Heart left ventricle (tissue), 13 donors: Measurements from ENCODE around the gene DENND6B.

Experiments used
- CTCF ChIP-seq, 12 donors: fragments of 200-600 bp; sonication (generic) in 4 of 12; IDR thresholded peaks; one replicate each; pipeline versions ENCODE4 v1.5.0 to v1.8.0; 2018 to 2022; ENCODE audit warnings: antibody characterized with exemption in 12 of 12, mild to moderate bottlenecking in 5 of 12
- POLR2A ChIP-seq, 2 donors: fragments of 450-650 bp; IDR thresholded peaks; one replicate each; pipeline ENCODE4 v1.6.1; 2017; ENCODE audit warnings: antibody characterized with exemption in 2 of 2, mild to moderate bottlenecking in 2 of 2, moderate library complexity in 2 of 2
- donor health status: ischemic (EF 13 %, LVEDD 7.1; RV severe dilation, severe dysfunction).
- donor health status: DM: no; HTN: yes; CAD: no.
- donor health status: DM: no; HTN: no; CAD: no.
- donor health status: ischemic (EF 25% LVEDD 6.9; RV normal size, moderate dysfunction).
- donor health status: ischemic (EF 25% LVEDD 5.7; RV mildly dilated, moderate dysfunction).
- donor health status: ischemic (EF 35%, LVEDD 5.7; RV mildly dilated, moderate dysfunction).
- donor health status: nonischemic (EF 11% LVEDD 7.7; RV severe dilation, severe dysfunction).
- donor health status: DM: yes; HTN: yes; CAD: no.
- donor health status: PGD.
- donor health status: ischemic (EF 29% LVEDD 5.4; RV normal size, mild dysfunction).
- donor health status: nonischemic (EF 23%, LVEDD 6.1; RV moderate dilation, normal function).

DNA sequence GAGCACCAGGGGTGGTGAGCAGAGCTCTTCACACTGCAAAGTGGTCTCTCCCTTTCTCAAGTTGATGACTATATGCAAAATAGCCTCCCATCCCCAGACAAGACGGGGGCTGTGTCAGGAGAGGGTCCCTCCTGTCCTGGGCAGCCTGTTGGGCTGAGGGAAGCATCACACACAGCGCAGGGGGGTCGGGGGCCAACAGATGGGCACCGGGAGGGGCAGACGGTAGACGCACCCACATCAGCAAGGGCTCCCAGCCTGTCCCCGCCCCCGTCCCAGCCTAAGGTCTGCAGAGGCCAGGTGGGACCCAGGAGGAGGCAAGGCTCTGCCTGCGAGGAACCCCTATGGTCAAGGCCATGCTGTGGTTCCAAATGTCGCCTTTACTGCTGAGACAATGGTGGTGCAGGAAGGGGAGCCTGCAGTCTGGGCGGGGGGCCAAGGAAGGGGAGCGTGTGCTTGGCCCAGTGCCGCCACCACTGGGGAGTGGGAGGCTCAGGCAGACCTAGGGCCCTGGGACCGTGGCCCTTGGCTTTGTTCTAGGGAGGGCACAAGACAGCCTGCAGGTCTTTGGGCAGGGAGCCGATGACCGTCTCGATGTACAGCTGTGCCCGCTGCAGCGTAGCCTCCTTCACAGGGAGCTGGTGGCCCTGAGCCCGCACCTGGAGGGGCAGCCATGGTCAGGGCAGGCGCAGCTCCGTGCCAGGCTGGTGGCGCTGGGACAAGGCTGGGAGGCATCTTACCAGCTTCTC lies 15.0 kb downstream of the DENND6B start:
- TF ChIP-seq CTCF (IDR thresholded peaks at IDR 0.05), result no peak
- no peak for TF ChIP-seq POLR2A (IDR thresholded peaks at IDR 0.05)
